Measurements from ENCODE around the gene SLC16A3. TPM values are rescaled to one million over a fixed set of nuclear protein-coding genes. Genes with fewer than 3 reads are reported as not detected.
A peak's percentile ranks its signal among the peaks of the same experiment; 100 is the strongest.

The SLC16A3 gene
- total and polyA plus RNA-seq, 9 of the 15 experiments (the other 6 are each of a cell fraction or from before 2014, with no cell fraction given) = 0.11 to 5.4 (median 1.2) TPM; not detected in 2

GRCh38 chr17:82287868-82288801 lies 59.3 kb downstream of the SLC16A3 start (continued):
- TF ChIP-seq ETV6 (IDR thresholded peaks at IDR 0.05; ENCODE audit: borderline replicate concordance in 1 of 2, low read depth in 2 of 2, low read length in 1 of 2) (no peak), ETV6 (CRISPR knock-in tag; IDR thresholded peaks at IDR 0.05; ENCODE audit: borderline replicate concordance) (no peak), GATAD2A (IDR thresholded peaks at IDR 0.05) (peak; percentile 95; the same call in 1 of the 2 replicates), RCOR1 (IDR thresholded peaks at IDR 0.05; ENCODE audit: borderline replicate concordance in 1 of 2, low read depth in 2 of 2, low read length in 2 of 2) (peak in 1 of 2 experiments; percentile 88; a peak in 2 of 4 replicates), ZNF511 (CRISPR knock-in tag; IDR thresholded peaks at IDR 0.05) (peak; percentile 79; the same call in 1 of the 2 replicates), PKNOX1 (IDR thresholded peaks at IDR 0.05) (no peak; the same call in none of the 2 replicates), ZNF282 (CRISPR knock-in tag; IDR thresholded peaks at IDR 0.05) (no peak), FOXK2 (conservative IDR thresholded peaks at IDR 0.05 in 1 of 2, IDR thresholded peaks at IDR 0.05 in 1 of 2; ENCODE audit: low read depth in 2 of 2) (peak; percentile 98 to 99), ZNF592 (IDR thresholded peaks at IDR 0.05) (peak; percentile 98), ARID4B (CRISPR knock-in tag; IDR thresholded peaks at IDR 0.05) (peak; percentile 77; the same call in 1 of the 2 replicates), MTA2 (IDR thresholded peaks at IDR 0.05; ENCODE audit: low read depth) (no peak), NFE2 (IDR thresholded peaks at IDR 0.05; ENCODE audit: low read depth) (no peak), ERF (CRISPR knock-in tag; IDR thresholded peaks at IDR 0.05) (no peak), ZNF717 (CRISPR knock-in tag; IDR thresholded peaks at IDR 0.05) (no peak), PHB2 (IDR thresholded peaks at IDR 0.05; ENCODE audit: low read depth) (no peak), ZNF408 (CRISPR knock-in tag; IDR thresholded peaks at IDR 0.05; ENCODE audit: low read depth) (no peak), NEUROD1 (IDR thresholded peaks at IDR 0.05; ENCODE audit: borderline replicate concordance, low read depth, low read length, partially characterized antibody) (peak; percentile 86)
